Activated CD4-positive, alpha-beta memory T cell treated with anti-CD3 and anti-CD28 coated beads, Interleukin-2, amount 10 ng/mL, durations not matched to agents 7 days and 5 days (primary cell): Measurements from ENCODE around the gene CACNA1D. TPM values are rescaled to one million over a fixed set of nuclear protein-coding genes. Genes with fewer than 3 reads are reported as not detected.
A peak's percentile ranks its signal among the peaks of the same experiment; 100 is the strongest.

ENCODE experiments used
- CTCF ChIA-PET: fragments of 350-600 bp; sonication (Branson Sonifier 250); formaldehyde crosslinking; loops from one replicate; lab custom pipeline; 2021; ENCODE audit warnings: antibody characterized with exemption, inconsistent platforms; lab: Charles Lee
- POLR2A ChIA-PET: fragments of 350-600 bp; sonication (Branson Sonifier 250); formaldehyde crosslinking; loops from one replicate; lab custom pipeline; 2021; ENCODE audit warnings: antibody characterized with exemption; lab: Charles Lee
- DNase-seq: peaks from one replicate; pipeline ENCODE4 v3.0.0-alpha.2; 2020
- H3K27ac Mint-ChIP-seq: one replicate; pipeline ENCODE4 v1.8.0; 2021; ENCODE audit warnings: mild to moderate bottlenecking, mixed read lengths
- H3K27me3 Mint-ChIP-seq: one replicate; pipeline ENCODE4 v1.8.0; 2021; ENCODE audit warnings: mixed read lengths
- H3K36me3 Mint-ChIP-seq: one replicate; pipeline ENCODE4 v1.8.0; 2021; ENCODE audit warnings: low read depth, mixed read lengths
- H3K4me1 Mint-ChIP-seq: one replicate; pipeline ENCODE4 v1.8.0; 2021; ENCODE audit warnings: mixed read lengths
- H3K4me3 Mint-ChIP-seq: one replicate; pipeline ENCODE4 v1.8.0; 2021; ENCODE audit warnings: mild to moderate bottlenecking, mixed read lengths
- H3K9me3 Mint-ChIP-seq: one replicate; pipeline ENCODE4 v1.8.0; 2021; ENCODE audit warnings: mixed read lengths
- total RNA-seq, 2 experiments: library from RNA; stranded (reverse); gene quantifications; one replicate each; pipeline ENCODE4 v1.2.3, GENCODE V29; 2021

Gene CACNA1D
- total RNA-seq, 2 experiments from 2014 or later = 2.5 to 3.2 TPM

- Mint-ChIP-seq H3K36me3 (no peaks in the 10 kb centered on the region), H3K9me3 (no peaks in the 10 kb centered on the region), H3K27ac (no peak overlapping the region), H3K27me3 (no peaks in the 10 kb centered on the region), H3K4me3 (no peak overlapping the region), H3K4me1 (peaks cover 6% of the 10 kb centered on the region)
- ChIA-PET POLR2A (no interaction called here), CTCF (interaction anchor here (1.2 to 2.2 kb wide), 2 partner anchors 28 to 108 kb away, joined by 3 to 6 read pairs; partner anchors contain the start of genes CHDH and IL17RB)
- DNase-seq = peak; percentile 4
These were observed 324.1 kb downstream of the CACNA1D start for GRCh38 chr3:53818221-53819162.

GRCh38 chr3:53819163-53819868 is 324.9 kb downstream of the CACNA1D start:
- Mint-ChIP-seq H3K27me3 (no peaks in the 10 kb centered on the region), H3K9me3 (no peaks in the 10 kb centered on the region), H3K36me3 (no peaks in the 10 kb centered on the region), H3K27ac (no peak overlapping the region), H3K4me3 (no peak overlapping the region), H3K4me1 (peaks cover 7% of the 10 kb centered on the region)
- DNase-seq = no peak
- POLR2A ChIA-PET = no interaction called here
- CTCF ChIA-PET = no interaction called here

- H3K36me3 Mint-ChIP-seq = no peaks in the 10 kb centered on the region
- ChIA-PET POLR2A (no interaction called here), CTCF (no interaction called here)
- no peaks in the 10 kb centered on the region for H3K9me3 Mint-ChIP-seq
- peaks cover 14% of the 10 kb centered on the region for H3K4me1 Mint-ChIP-seq
- H3K27me3 Mint-ChIP-seq = peaks cover 2% of the 10 kb centered on the region
- H3K4me3 Mint-ChIP-seq = no peak overlapping the region
- DNase-seq = no peak
- H3K27ac Mint-ChIP-seq = no peak overlapping the region
These were observed 325.7 kb downstream of the CACNA1D start for GRCh38 chr3:53820084-53820483.

- Mint-ChIP-seq H3K36me3 (no peaks in the 10 kb centered on the region), H3K27ac (no peak overlapping the region), H3K4me3 (no peak overlapping the region), H3K9me3 (no peaks in the 10 kb centered on the region), H3K27me3 (peaks cover 7% of the 10 kb centered on the region), H3K4me1 (peaks cover 23% of the 10 kb centered on the region)
- ChIA-PET POLR2A (no interaction called here), CTCF (no interaction called here)
- DNase-seq = no peak
These were observed 326.6 kb downstream of the CACNA1D start for GRCh38 chr3:53820756-53821580.

- H3K36me3 Mint-ChIP-seq = no peaks in the 10 kb centered on the region
- ChIA-PET CTCF (no interaction called here), POLR2A (interaction anchor here (1.4 kb wide), 1 partner anchor 69 kb away, joined by 4 read pairs; no protein-coding TSS in a partner anchor)
- peaks cover 26% of the 10 kb centered on the region for H3K4me1 Mint-ChIP-seq
- no peak overlapping the region for H3K27ac Mint-ChIP-seq
- H3K9me3 Mint-ChIP-seq = no peaks in the 10 kb centered on the region
- H3K4me3 Mint-ChIP-seq = no peak overlapping the region
- peaks cover 7% of the 10 kb centered on the region for H3K27me3 Mint-ChIP-seq
- no peak for DNase-seq
These were observed 327.3 kb downstream of the CACNA1D start for GRCh38 chr3:53821631-53822121.

GRCh38 chr3:53822331-53822741 is 327.9 kb downstream of the CACNA1D start:
- Mint-ChIP-seq H3K9me3 (no peaks in the 10 kb centered on the region), H3K27ac (no peak overlapping the region), H3K4me1 (peaks cover 26% of the 10 kb centered on the region), H3K27me3 (peaks cover 8% of the 10 kb centered on the region), H3K36me3 (peaks cover 3% of the 10 kb centered on the region), H3K4me3 (no peak overlapping the region)
- CTCF ChIA-PET = no interaction called here
- DNase-seq = no peak
- POLR2A ChIA-PET = interaction anchor here (1.4 kb wide), 1 partner anchor 68 kb away, joined by 4 read pairs; no protein-coding TSS in a partner anchor

- POLR2A ChIA-PET = interaction anchor here (1.4 kb wide), 1 partner anchor 68 kb away, joined by 4 read pairs; no protein-coding TSS in a partner anchor
- Mint-ChIP-seq H3K36me3 (peaks cover 3% of the 10 kb centered on the region), H3K9me3 (no peaks in the 10 kb centered on the region), H3K4me3 (no peak overlapping the region), H3K27ac (no peak overlapping the region), H3K4me1 (peaks cover 20% of the 10 kb centered on the region), H3K27me3 (peaks cover 8% of the 10 kb centered on the region)
- CTCF ChIA-PET = interaction anchor here (0.6 kb wide), 1 partner anchor 13 kb away, joined by 3 read pairs; no protein-coding TSS in a partner anchor
- no peak for DNase-seq
These were observed 328.9 kb downstream of the CACNA1D start for GRCh38 chr3:53823026-53823955.

- peaks cover 3% of the 10 kb centered on the region for H3K36me3 Mint-ChIP-seq
- no peaks in the 10 kb centered on the region for H3K9me3 Mint-ChIP-seq
- ChIA-PET CTCF (interaction anchor here (0.6 kb wide), 1 partner anchor 14 kb away, joined by 3 read pairs; no protein-coding TSS in a partner anchor), POLR2A (no interaction called here)
- H3K27me3 Mint-ChIP-seq = peaks cover 8% of the 10 kb centered on the region
- H3K4me3 Mint-ChIP-seq = no peak overlapping the region
- H3K27ac Mint-ChIP-seq = no peak overlapping the region
- H3K4me1 Mint-ChIP-seq = peaks cover 20% of the 10 kb centered on the region
- no peak for DNase-seq
These were observed 329.7 kb downstream of the CACNA1D start for GRCh38 chr3:53823956-53824657.

- Mint-ChIP-seq H3K27me3 (peaks cover 8% of the 10 kb centered on the region), H3K36me3 (peaks cover 3% of the 10 kb centered on the region), H3K9me3 (no peaks in the 10 kb centered on the region), H3K27ac (no peak overlapping the region), H3K4me1 (peaks cover 20% of the 10 kb centered on the region), H3K4me3 (no peak overlapping the region)
- CTCF ChIA-PET = no interaction called here
- no peak for DNase-seq
- POLR2A ChIA-PET = interaction anchor here (2.2 kb wide), 1 partner anchor 20 kb away, joined by 4 read pairs; no protein-coding TSS in a partner anchor
These were observed 330.4 kb downstream of the CACNA1D start for GRCh38 chr3:53824795-53825194.

GRCh38 chr3:53826048-53826447 is 331.6 kb downstream of the CACNA1D start:
- peaks cover 20% of the 10 kb centered on the region for H3K4me1 Mint-ChIP-seq
- no peaks in the 10 kb centered on the region for H3K9me3 Mint-ChIP-seq
- peaks cover 8% of the 10 kb centered on the region for H3K27me3 Mint-ChIP-seq
- POLR2A ChIA-PET = interaction anchor here (2.2 kb wide), 1 partner anchor 18 kb away, joined by 4 read pairs; no protein-coding TSS in a partner anchor
- H3K36me3 Mint-ChIP-seq = peaks cover 3% of the 10 kb centered on the region
- DNase-seq = no peak
- CTCF ChIA-PET = no interaction called here
- no peak overlapping the region for H3K27ac Mint-ChIP-seq
- H3K4me3 Mint-ChIP-seq = no peak overlapping the region

- Mint-ChIP-seq H3K27me3 (peaks cover 8% of the 10 kb centered on the region), H3K36me3 (peaks cover 3% of the 10 kb centered on the region), H3K4me3 (no peak overlapping the region), H3K9me3 (no peaks in the 10 kb centered on the region), H3K4me1 (peaks cover 20% of the 10 kb centered on the region), H3K27ac (no peak overlapping the region)
- ChIA-PET POLR2A (interaction anchor here (1.1 kb wide), 1 partner anchor 63 kb away, joined by 3 read pairs; the partner anchor contains the start of gene SELENOK), CTCF (no interaction called here)
- no peak for DNase-seq
These were observed 334.2 kb downstream of the CACNA1D start for GRCh38 chr3:53828581-53828980.
